SK-N-SH treated with all-trans-retinoic acid at 6 μM for 48 hours (cell line): Measurements from ENCODE around the gene HEXIM1.

ENCODE experiments used
- ATAC-seq: fragments of 200-7000 bp; cut with Tn5 transposase; 3 replicates; pipeline ENCODE4 v1.9.1; 2020; ENCODE audit warnings: mild to moderate bottlenecking, moderate library complexity
- ARNTL ChIP-seq: fragments of 450-650 bp; formaldehyde crosslinking; IDR thresholded peaks from 2 replicates; pipeline ENCODE4 v1.5.0; 2020; ENCODE audit warnings: low read depth, mild to moderate bottlenecking, moderate library complexity, borderline replicate concordance
- BACH2 ChIP-seq: fragments of 250-450 bp; sonication (Bioruptor Pico); IDR thresholded peaks from 2 replicates; pipeline ENCODE4 v1.9.0; 2021; ENCODE audit warnings: mild to moderate bottlenecking, borderline replicate concordance
- CSDC2 ChIP-seq: fragments of 250-450 bp; sonication (Bioruptor Pico); IDR thresholded peaks from 2 replicates; pipeline ENCODE4 v1.5.0; 2020; ENCODE audit warnings: mild to moderate bottlenecking, moderate library complexity
- ESRRG ChIP-seq: fragments of 250-450 bp; sonication (Bioruptor Pico); IDR thresholded peaks from 2 replicates; pipeline ENCODE4 v1.6.1; 2021; ENCODE audit warnings: mild to moderate bottlenecking
- GLIS3 ChIP-seq: fragments of 250-450 bp; sonication (Bioruptor Pico); IDR thresholded peaks from 2 replicates; pipeline ENCODE4 v1.5.0; 2020; ENCODE audit warnings: mild to moderate bottlenecking, moderate library complexity
- ISL1 ChIP-seq: fragments of 250-450 bp; sonication (Bioruptor Pico); IDR thresholded peaks from 2 replicates; pipeline ENCODE4 v2.1.2; 2022; ENCODE audit warnings: mild to moderate bottlenecking, moderate library complexity
- OSR1 ChIP-seq: fragments of 250-450 bp; sonication (Bioruptor Pico); IDR thresholded peaks from 2 replicates; pipeline ENCODE4 v1.8.0; 2022; ENCODE audit warnings: moderate library complexity, mild to moderate bottlenecking, inconsistent platforms
- PATZ1 ChIP-seq: fragments of 250-450 bp; sonication (Bioruptor Pico); IDR thresholded peaks from 2 replicates; pipeline ENCODE4 v1.8.0; 2020; ENCODE audit warnings: mild to moderate bottlenecking, moderate library complexity, borderline replicate concordance
- PPARA ChIP-seq: fragments of 250-450 bp; sonication (Bioruptor Pico); IDR thresholded peaks from 2 replicates; pipeline ENCODE4 v1.5.0; 2020; ENCODE audit warnings: mild to moderate bottlenecking, borderline replicate concordance
- RARB ChIP-seq: fragments of 250-450 bp; sonication (Bioruptor Pico); IDR thresholded peaks from 2 replicates; pipeline ENCODE4 v1.8.0; 2021; ENCODE audit warnings: mild to moderate bottlenecking, moderate library complexity
- SNAI2 ChIP-seq: fragments of 250-450 bp; sonication (Bioruptor Pico); IDR thresholded peaks from 2 replicates; pipeline ENCODE4 v1.5.0; 2020; ENCODE audit warnings: mild to moderate bottlenecking, moderate library complexity
- TCF4 ChIP-seq: fragments of 250-450 bp; sonication (Bioruptor Pico); IDR thresholded peaks from 2 replicates; pipeline ENCODE4 v1.8.0; 2021; ENCODE audit warnings: mild to moderate bottlenecking, moderate library complexity, borderline replicate concordance
- TOX ChIP-seq: fragments of 250-450 bp; sonication (Bioruptor Pico); IDR thresholded peaks from 2 replicates; pipeline ENCODE4 v1.8.0; 2021; ENCODE audit warnings: mild to moderate bottlenecking, moderate library complexity, borderline replicate concordance
- TSHZ2 ChIP-seq: fragments of 250-450 bp; sonication (Bioruptor Pico); IDR thresholded peaks from 2 replicates; pipeline ENCODE4 v1.5.0; 2020; ENCODE audit warnings: mild to moderate bottlenecking, moderate library complexity
- ZC3H10 ChIP-seq: fragments of 250-450 bp; sonication (Bioruptor Pico); IDR thresholded peaks from 2 replicates; pipeline ENCODE4 v1.5.1; 2021; ENCODE audit warnings: mild to moderate bottlenecking, moderate library complexity
- ZFP3 ChIP-seq: fragments of 250-450 bp; sonication (Bioruptor Pico); IDR thresholded peaks from 2 replicates; pipeline ENCODE4 v1.5.0; 2020; ENCODE audit warnings: mild to moderate bottlenecking, moderate library complexity
- ZFP30 ChIP-seq: fragments of 450-650 bp; formaldehyde crosslinking; IDR thresholded peaks from 2 replicates; pipeline ENCODE4 v1.5.0; 2022; ENCODE audit warnings: mild to moderate bottlenecking, moderate library complexity
- ZNF565 ChIP-seq: fragments of 450-650 bp; formaldehyde crosslinking; conservative IDR thresholded peaks from 2 replicates; pipeline ENCODE4 v1.5.0; 2020; ENCODE audit warnings: low read depth, mild to moderate bottlenecking, moderate library complexity
- ZNF70 ChIP-seq: fragments of 450-650 bp; formaldehyde crosslinking; IDR thresholded peaks from 2 replicates; pipeline ENCODE4 v1.5.0; 2020; ENCODE audit warnings: mild to moderate bottlenecking, moderate library complexity
- ZNF8 ChIP-seq: fragments of 450-650 bp; formaldehyde crosslinking; IDR thresholded peaks from 2 replicates; pipeline ENCODE4 v1.5.0; 2020; ENCODE audit warnings: mild to moderate bottlenecking, moderate library complexity
- TF ChIP-seq, protein P1 (sequence below): fragments of 250-450 bp; sonication (Bioruptor Pico); IDR thresholded peaks from 2 replicates; pipeline ENCODE4 v1.5.1; 2020; ENCODE audit warnings: low read depth, mild to moderate bottlenecking, moderate library complexity
- TF ChIP-seq, protein P2 (sequence below): fragments of 250-450 bp; sonication (Bioruptor Pico); IDR thresholded peaks from 2 replicates; pipeline ENCODE4 v1.5.1; 2021; ENCODE audit warnings: mild to moderate bottlenecking, moderate library complexity
- TF ChIP-seq, protein P3 (sequence below): fragments of 250-450 bp; sonication (Bioruptor Pico); IDR thresholded peaks from 2 replicates; pipeline ENCODE4 v1.8.0; 2021; ENCODE audit warnings: low read depth, mild to moderate bottlenecking, moderate library complexity, borderline replicate concordance

Gene HEXIM1

GRCh38 chr17:45148183-45149036 lies at the start of gene HEXIM1:
Gene HEXIM1, plus strand, starts transcription at chr17:45148475. Its CDS starts 716 bp downstream, at chr17:45149191.
- TF ChIP-seq ZFP3 (CRISPR knock-in tag) (peak; percentile 41; the same call in 1 of the 2 replicates), TOX (CRISPR knock-in tag) (peak; percentile 98), CSDC2 (CRISPR knock-in tag) (peak; percentile 75; the same call in 1 of the 2 replicates), PPARA (CRISPR knock-in tag) (peak; percentile 87), GLIS3 (peak; percentile 99), ZC3H10 (CRISPR knock-in tag) (peak; percentile 88), RARB (CRISPR knock-in tag) (peak; percentile 98), TSHZ2 (CRISPR knock-in tag) (peak; percentile 95), ZNF565 (peak; percentile 94; the same call in 1 of the 2 replicates), BACH2 (CRISPR knock-in tag) (no peak), ZFP30 (CRISPR knock-in tag) (peak; percentile 84), ISL1 (CRISPR knock-in tag) (no peak), TCF4 (CRISPR knock-in tag) (no peak; the same call in 1 of the 2 replicates), ESRRG (CRISPR knock-in tag) (peak; percentile 98), ZNF8 (CRISPR knock-in tag) (peak; percentile 84), OSR1 (no peak), SNAI2 (CRISPR knock-in tag) (peak; percentile 93), ARNTL (CRISPR knock-in tag) (peak; percentile 91), PATZ1 (CRISPR knock-in tag) (peak; percentile 87; the same call in 1 of the 2 replicates), ZNF70 (peak; percentile 78)
- TF ChIP-seq, protein P1, sequence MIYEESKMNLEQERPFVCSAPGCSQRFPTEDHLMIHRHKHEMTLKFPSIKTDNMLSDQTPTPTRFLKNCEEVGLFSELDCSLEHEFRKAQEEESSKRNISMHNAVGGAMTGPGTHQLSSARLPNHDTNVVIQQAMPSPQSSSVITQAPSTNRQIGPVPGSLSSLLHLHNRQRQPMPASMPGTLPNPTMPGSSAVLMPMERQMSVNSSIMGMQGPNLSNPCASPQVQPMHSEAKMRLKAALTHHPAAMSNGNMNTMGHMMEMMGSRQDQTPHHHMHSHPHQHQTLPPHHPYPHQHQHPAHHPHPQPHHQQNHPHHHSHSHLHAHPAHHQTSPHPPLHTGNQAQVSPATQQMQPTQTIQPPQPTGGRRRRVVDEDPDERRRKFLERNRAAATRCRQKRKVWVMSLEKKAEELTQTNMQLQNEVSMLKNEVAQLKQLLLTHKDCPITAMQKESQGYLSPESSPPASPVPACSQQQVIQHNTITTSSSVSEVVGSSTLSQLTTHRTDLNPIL (CRISPR knock-in tag), result peak; percentile 95
- TF ChIP-seq, protein P2, sequence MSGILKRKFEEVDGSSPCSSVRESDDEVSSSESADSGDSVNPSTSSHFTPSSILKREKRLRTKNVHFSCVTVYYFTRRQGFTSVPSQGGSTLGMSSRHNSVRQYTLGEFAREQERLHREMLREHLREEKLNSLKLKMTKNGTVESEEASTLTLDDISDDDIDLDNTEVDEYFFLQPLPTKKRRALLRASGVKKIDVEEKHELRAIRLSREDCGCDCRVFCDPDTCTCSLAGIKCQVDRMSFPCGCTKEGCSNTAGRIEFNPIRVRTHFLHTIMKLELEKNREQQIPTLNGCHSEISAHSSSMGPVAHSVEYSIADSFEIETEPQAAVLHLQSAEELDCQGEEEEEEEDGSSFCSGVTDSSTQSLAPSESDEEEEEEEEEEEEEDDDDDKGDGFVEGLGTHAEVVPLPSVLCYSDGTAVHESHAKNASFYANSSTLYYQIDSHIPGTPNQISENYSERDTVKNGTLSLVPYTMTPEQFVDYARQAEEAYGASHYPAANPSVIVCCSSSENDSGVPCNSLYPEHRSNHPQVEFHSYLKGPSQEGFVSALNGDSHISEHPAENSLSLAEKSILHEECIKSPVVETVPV (CRISPR knock-in tag), result peak; percentile 98
- TF ChIP-seq, protein P3, sequence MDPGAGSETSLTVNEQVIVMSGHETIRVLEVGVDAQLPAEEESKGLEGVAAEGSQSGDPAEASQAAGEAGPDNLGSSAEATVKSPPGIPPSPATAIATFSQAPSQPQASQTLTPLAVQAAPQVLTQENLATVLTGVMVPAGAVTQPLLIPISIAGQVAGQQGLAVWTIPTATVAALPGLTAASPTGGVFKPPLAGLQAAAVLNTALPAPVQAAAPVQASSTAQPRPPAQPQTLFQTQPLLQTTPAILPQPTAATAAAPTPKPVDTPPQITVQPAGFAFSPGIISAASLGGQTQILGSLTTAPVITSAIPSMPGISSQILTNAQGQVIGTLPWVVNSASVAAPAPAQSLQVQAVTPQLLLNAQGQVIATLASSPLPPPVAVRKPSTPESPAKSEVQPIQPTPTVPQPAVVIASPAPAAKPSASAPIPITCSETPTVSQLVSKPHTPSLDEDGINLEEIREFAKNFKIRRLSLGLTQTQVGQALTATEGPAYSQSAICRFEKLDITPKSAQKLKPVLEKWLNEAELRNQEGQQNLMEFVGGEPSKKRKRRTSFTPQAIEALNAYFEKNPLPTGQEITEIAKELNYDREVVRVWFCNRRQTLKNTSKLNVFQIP (CRISPR knock-in tag), result 0 out of 2 replicates have a peak, but pooled peaks have one; percentile 51
- peak; percentile 82 for ATAC-seq
